ENCODE measurements around the gene POLR2C.
"Not testable (repeated sequence)": the region's sequence is repeated elsewhere in the genome, so short reads cannot be mapped to it uniquely, and the experiment has no call there.

POLR2C gene

DNA sequence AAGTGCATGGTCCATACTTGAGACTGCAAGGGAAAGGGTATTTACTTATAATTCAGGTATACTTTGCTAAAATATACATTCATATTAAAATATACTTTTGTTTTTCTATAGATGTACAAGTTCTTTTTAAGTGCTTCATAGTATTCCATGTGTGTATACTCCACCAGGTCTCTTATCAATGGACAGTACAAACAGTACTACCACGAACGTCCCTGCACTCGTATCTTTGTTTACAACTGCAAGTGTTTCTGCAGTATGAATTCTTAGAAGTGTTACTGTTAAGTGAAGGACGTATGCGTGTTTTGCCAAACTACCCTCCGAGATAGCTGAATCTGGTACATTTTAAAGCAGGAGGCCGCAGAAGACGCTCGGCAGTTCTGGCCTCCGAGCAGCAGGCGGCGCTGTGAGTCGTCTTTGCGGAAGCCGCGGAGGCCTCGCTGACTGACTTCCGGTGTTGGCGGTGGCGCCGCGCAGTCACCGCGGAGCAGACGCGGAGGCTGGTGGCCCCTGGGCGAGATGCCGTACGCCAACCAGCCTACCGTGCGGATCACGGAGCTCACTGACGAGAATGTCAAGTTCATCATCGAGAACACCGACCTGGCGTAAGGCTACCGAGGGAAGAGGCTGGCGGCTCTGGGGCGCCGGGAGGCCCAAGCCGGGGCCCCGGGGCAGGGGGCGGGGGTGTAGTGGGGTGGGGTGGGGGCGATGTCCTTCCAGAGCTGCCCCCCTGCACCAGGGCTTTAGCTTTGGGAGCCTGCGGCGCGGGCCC lies at the start of gene POLR2C:
TSS of gene POLR2C (plus strand) at position 471 of the 769 bp plus-strand sequence. CDS start at position 517, 46 bp downstream.
- DNase-seq, result peak; percentile 71 to 86

DNA sequence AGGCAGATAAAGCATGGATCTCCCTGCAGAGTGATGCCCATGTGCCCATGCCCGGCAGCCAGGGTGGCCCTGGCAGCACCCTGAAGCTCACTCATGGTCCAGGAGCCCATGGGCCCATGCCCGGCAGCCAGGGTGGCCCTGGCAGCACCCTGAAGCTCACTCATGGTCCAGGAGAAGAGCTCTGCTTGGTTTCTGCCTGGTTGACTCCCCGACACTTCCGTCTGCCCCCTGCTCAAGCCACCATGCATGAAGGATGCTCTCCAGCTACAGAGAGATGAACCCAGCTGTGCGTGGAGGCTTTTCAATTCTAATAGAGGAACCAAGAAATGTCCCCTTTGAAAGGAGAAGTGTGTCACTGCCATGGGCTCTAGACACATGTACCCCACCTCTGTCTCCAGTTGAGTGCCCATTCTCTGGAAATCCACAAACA lies 49.2 kb upstream of the POLR2C start:
- no peak for DNase-seq

DNA sequence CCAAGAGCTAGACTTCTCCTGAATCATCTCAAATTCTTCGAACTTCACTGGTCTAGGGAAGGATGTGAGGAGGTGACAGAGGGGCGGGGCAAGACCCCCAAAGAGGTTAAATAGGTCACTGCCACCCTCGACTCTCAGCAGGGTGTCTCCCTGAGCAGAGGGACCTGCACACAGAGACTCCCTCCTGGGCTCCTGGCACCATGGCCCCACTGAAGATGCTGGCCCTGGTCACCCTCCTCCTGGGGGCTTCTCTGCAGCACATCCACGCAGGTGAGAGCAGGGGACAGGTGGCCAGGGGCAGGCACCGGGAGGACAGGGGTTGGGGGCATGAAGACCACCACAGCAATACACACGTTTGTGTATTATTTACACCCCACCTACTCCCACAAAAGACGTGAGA lies 48.7 kb upstream of the POLR2C start:
- DNase-seq, result no peak

DNA sequence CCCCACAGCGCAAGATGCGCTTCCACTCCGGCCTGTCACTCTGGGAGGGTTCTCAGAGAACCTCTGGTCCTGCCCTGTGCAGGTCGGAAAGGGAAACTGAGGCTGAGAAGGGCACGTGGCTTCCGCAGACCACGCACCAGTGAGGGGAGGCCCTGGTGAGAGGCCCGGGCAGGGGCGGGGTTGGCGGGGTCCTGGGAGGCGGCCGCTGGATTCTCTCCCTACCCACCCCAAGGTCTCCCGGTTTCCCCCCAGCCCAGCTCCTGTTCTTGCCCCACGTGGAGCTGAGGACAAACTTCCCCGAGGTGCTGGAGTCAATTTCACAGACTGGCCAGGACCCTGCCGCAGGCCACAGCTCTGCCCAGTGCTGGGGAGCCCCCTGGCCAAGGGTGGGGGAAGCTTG lies 46.4 kb upstream of the POLR2C start:
- no peak for DNase-seq

DNA sequence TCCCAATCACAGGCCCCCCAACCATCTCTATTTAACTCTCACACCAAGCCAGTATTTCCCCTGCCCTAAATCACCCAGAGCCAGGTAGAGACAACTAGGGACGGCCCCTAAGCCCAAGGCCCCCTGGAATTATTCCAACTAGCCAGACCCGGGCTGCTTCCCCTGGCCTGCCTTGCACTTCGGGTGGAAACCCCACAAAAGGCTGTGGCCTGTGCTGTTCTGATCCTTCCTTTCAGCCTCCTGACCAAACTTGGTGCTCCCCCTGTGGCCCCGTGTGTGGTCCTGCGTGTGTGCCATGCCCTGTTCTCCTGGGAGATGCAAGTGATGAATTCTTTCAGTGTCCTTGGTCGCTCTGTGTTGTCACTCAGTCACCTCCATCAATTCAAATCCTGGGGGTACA lies 43.0 kb upstream of the POLR2C start:
- DNase-seq, result no peak

DNA sequence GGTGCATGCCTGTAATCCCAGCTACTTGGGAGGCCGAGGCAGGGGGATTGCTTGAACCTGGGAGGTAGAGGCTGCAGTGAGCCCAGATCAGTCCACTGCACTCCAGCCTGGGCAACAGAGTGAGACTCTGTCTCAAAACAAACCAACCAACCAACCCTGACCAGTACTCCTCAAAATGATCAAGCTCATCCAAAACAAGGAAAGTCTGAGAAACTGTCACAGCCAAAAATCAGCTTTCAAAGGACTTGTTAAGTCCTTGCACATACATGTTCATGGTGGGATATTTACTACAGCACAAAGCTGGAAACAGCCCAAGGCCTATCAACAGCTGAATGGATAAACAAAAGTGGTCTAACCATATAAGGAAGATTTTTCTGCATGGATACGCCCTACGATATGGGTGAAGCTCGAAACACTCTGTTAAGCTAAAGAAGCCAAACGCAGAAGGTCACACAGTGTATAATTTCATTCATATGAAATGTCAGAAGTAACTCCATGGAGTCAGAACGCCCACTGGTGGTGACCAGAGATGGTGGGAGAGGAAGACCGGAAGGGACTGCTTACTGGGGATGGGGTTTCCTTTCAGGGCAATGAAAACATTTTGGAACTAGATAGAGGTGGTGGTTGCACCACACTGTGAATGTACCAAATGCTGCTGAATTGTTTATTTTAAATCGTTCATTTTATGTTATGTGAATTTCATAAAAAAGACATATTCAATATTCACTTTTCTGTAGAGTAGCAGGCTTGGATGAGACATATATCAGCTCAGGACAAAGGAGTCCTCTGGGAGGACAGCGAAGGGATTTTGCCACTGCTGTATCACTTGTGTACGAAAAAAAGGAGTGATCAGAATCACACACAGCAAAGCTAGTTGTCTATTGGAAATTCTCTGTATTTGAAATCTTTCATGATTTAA lies 40.2 kb upstream of the POLR2C start:
- DNase-seq, result peak; percentile 62 to 78

DNA sequence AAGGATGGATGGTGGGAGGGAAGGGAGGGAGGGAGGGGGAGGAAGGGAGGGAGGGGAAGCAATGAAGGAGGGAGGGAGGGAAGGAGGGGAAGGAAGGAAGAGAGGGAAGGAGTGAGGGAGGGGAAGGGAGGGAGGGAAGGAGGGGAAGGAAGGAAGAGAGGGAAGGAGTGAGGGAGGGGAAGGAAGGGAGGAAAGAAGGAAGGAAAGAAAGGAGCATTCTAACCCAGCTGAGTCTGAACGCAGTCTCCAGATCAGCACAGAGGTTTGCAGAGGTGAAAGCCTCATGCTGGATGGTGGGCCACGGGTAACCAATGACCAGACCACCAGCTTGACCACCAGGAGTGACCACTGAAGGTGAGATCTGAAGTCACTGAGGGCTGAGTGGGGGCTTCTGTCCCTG lies 39.3 kb upstream of the POLR2C start:
- no peak for DNase-seq

DNA sequence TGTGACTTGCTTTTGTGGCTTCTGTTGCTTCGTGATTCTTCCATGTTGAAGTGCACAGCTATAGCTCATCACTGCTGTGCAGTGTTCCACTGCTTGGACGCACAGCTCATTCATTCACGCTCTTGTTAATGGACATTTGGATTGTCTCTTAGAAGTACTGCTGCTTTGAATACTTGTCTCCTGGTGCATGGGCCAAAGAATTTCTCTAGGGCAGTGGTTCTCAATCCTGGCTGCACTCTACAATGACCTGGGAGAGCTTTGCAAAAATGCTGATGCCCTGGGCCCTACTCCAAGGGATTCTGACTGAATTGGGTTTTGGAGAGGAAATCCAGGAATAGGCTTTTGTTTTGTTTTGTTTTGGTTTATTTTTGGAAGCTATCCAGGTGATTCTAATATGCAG lies 37.9 kb upstream of the POLR2C start:
- DNase-seq, result no peak

DNA sequence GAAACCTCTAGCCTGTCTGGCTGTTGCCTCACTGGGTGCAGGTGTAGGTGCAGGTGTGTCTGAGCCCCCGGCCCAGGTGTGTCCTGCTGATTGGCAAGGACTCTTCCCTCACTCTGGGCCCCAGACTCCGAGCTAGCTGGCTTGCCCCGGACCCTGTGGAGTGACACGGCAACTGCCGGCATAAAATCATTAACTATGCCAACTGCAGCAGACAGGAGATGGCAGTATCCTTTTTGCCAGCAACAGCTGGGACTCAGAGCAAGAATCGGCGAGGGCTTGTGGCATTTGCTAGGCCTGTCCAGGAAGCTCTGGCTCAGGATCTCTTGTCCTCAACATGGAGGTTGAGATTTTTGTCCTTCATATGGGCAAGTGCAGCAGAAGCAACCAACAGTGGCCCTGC lies 36.1 kb upstream of the POLR2C start:
- DNase-seq, result no peak

DNA sequence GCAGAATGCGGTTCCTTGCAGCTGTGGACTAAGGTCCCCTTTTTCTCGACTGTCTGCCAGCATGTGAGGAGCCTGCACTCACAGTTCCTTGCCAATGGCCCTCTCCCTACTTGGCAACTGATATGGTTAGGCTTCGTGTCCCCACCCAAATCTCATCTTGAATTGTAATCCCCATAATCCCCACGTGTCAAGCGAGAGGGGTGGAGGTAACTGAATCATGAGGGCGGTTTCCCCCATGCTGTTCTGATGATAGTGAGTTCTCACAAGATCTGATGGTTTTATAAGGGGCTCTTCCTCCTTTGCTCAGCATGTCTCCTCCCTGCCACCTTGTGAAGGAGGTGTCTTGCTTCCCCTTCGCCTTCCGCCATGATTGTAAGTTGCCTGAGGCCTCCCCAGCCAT lies 35.2 kb upstream of the POLR2C start:
- DNase-seq, result no peak

DNA sequence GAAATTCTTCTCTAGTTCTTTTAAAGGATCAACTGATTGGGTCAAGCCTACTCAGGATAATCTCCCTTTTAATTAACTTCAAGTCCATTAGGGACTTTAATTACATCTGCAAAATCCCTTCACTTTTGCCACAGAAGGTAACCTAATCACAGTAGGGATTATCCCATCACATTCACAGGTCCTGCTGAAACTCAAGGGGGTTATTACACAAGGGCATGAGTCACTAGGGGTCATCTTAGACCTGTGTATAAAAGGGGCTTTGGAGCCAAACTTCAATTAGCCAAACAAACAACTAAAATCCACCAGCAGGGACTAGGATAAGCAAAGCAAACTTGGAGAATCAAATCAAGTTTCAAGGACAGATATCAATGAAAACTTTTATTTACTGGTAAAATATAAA lies 34.7 kb upstream of the POLR2C start:
- DNase-seq, result no peak

DNA sequence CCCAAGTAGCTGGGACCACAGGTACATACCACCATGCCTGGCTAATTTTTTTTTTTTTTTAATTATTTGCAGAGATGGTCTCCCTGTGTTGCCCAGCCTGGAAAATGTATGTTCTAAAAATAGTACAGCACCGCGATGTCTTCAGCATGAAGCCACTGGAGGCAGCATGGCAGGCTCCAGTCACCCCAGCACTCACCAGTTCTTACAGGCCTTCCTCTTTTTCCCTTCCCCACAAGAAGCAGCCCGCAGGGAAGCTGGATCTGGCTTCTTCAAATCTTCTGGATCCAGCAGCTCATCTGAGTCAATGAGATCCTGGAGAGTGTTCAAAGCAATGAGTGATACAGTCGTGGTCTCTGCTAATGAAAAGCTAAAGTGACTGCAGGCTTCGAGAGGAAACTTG lies 31.5 kb upstream of the POLR2C start:
- DNase-seq, result no peak

DNA sequence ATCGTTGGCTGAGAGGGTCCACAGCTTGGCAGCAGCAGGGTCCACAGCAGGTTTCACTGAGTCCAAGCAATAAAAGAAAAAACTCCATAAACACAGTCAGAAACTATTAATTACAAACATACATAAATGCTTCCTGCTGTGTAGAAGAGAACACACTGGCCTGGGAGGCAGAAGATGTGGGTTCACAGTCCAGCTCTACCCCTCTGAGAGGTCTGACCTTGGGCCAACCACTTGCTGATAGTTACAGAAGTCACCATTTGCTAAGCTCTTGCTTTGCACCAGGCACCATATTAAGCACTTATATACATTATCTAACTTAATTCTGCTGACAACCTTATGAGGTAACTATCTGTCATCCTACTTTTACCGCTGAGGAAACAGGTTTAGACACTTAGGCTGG lies 30.0 kb upstream of the POLR2C start:
- DNase-seq, result no peak

DNA sequence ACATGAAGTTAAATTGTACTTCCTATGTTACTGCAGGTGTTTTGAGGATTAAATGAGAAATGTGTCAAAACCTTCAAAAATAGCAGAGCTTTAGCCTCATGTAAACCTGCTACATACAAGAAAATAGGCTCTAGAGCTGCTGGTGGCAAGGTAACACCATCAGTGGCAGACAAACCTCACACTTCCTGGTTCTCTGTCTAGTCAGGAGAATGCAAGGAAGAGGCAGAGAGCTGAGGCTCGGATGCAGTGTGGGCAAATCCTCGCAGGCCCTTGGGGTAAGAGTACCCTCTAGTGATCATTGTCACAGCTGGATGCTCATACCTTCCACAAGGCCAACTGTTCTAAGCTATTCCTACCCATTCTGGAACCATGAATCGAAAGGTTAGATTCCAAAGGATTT lies 29.5 kb upstream of the POLR2C start:
- DNase-seq, result no peak

DNA sequence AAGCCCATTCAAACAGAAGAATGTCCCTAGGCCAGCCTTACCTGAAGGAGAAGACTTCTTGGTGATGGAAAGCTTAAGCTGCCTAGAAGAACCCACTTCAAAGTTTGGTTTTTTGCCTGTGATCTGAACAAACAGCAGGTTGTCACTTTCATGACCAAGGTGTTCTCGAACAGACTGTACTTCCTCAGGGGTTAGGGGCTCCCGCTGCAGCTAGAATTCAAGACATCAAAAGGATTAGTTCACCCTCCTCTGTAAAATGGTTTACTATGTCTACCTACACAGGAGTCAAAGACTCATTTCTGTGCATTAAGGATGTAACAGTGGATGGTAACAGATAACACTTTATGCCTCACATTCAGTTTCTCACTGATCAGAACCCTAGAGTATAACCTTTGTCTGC lies 28.5 kb upstream of the POLR2C start:
- DNase-seq, result no peak

DNA sequence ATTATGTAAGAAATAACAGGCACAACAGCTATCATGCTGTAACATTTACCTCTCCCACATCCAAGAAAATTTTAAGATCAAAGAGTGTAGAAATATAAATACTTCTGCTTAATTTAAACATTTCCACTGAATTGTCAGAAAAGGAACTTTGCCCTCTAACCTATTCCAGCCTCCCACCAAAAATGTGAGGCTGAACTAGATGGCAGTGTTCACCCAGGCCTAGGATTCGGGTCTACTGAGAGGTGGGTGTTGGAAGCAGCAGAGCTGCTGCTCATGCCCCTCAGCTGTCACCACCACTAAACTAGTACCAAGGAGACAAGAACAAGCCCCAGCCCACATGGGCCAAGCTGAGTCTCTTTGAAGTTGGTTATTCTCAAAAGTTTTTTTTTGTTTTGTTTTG lies 26.6 kb upstream of the POLR2C start:
- DNase-seq, result no peak

DNA sequence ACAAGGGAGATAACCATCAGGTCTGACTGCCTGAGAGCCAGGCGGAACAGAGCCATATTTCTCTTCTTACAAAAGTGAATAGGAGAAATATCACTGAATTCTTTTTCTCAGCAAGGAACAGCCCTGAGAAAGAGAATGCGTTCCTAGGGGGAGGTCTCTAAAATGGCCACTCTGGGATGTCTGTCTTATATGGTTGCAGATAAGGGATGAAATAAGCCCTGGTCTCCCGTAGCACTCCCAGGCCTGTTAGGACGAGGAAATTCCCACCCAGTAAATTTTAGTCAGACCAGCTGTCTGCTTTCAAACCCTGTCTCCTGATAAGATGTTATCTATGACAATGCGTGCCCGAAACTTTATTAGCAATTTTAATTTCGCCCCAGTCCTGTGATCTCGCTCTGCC lies 22.5 kb upstream of the POLR2C start:
- DNase-seq, result not testable (repeated sequence)

DNA sequence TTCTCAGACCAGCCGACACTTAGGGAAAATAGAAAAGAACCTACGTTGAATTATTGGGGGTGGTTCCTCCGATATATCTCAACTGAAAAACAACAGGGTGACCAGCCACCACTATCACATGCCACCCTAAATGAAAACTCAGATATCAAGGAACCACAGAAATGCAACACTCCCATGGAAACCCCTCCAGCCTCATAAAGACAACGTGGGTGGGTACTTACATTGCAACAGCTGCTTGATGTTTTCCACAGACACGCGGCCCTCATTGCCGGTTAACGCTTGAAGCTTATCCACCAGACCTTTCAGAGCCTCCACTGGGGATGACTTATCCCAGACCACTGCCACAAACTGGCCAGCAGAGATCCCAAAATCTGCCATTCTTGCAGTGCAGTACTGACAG lies 21.9 kb upstream of the POLR2C start:
- not testable (repeated sequence) for DNase-seq

DNA sequence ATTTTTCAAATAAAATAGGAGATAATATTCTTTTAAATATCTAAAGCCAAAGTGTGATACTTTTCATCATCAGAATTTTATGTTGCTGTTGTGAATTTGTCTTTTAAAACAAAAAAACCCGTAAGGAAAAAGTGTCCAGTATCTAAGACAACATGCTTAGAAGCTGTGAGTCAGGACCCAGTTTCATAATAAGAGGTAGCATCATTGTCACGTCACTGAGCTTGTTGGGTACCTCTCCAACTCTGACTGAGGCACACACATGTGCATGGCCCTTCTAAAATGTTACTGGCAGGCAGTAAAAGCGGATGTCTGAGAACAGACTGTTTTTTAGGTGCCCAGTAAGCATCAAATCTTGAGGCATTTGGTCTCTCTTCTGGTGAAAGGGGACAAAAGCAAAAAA lies 17.8 kb upstream of the POLR2C start:
- DNase-seq, result no peak

DNA sequence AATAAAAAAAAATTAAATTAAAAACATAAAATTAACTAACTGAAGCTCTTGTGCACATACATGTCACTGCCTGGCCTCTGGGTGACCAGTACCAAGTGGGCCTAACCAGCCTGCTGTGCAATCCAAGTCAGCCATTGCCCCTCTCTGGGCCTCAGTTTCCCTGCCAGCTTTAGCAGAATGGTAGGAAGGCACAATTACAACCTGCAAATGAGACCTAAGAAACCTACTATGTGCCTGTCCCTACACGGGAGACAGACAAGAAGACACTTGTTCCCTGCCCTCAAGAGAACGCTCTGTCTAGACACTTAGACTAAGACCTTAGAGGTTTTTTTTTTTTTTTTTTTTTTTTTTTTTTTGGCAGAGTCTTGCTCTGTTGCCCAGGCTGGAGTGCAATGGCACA lies 17.0 kb upstream of the POLR2C start:
- DNase-seq, result no peak

DNA sequence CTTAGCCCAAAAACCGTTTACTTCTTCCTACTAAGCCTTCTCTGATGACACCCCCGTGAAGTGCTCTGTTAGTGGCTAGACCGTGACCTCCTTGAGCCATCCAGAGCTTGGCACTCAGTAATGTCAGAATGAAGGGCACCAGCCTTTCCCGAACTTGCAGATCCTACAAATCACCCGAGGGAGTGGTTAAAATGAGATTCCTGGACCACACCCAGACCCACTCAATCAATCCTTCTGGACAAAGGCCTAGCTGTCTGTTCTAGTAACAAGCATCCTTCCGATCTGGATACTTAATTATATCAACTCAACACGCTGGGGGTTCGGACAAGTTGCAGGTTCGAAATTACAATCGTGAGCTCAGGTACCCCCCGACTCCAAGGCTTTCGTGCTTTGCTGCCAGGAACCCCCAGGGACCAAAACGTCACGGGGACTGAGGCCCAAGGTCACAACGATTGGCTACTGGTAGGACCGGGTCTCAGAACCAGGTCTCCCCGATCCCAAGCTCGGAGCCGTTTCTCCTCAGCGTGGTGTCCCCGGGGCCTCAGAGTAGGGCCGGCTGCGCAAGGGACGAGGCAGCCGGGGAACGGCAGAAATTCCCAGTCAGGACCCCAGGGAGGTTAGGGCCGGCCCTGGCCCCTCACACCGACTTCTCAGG lies 15.8 kb upstream of the POLR2C start:
- peak; percentile 22 to 27 for DNase-seq

DNA sequence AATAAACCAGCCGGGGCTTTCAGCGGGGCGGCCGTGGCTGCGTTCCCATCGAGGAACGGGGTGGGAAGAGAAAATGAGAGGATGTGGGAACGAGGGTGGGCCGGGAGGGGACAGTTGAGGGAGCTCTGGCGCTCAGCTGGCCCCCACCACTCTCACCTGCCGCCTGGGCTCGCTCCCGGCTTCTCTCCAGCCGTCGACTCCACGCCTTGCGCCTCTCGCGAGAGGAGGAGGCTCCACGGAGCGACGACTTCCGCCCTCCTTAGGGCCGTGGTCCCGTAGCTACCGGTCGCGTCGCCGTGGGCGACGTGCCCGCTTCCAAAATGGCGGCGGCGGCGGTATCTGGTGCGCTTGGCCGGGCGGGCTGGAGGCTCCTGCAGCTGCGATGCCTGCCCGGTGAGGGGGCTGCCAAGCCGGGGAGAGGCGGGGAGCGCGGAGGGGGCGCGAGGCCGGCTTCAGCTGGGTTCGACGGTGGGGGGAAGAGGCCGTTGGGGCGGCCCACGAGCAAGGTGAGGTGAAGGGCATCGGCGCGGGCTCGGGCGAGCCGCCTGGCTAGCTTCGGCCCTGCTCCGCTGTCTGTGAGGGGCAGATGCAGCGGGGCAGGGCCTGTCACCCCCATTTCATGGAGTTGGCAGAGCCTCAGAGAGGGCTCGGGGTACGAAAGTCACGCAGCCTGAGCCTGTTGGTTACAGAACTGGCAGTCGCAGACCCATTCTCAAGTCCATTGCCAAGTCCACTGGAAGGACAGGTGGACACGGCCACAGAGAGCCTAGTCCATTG lies 15.1 kb upstream of the POLR2C start, which contains the start of the genes CIAPIN1 and COQ9:
TSS of gene CIAPIN1 (minus strand) at position 200 of the 777 bp plus-strand sequence. CDS start 6,457 bp downstream, outside the sequence.
TSS of gene COQ9 (plus strand) at position 294 of the 777 bp plus-strand sequence. CDS start at position 321, 27 bp downstream.
- DNase-seq, result peak; percentile 94 to 95
